AG04450 (cell line): ENCODE data around the gene HOXB1. TPM values are rescaled to one million over a fixed set of nuclear protein-coding genes. Genes with fewer than 3 reads are reported as not detected.
A peak's percentile ranks its signal among the peaks of the same experiment; 100 is the strongest.

Experiments
- CTCF ChIA-PET: fragments of 300-600, 350-600 bp; formaldehyde crosslinking; extraction: SDS; loops from one replicate; lab custom pipeline; 2022; ENCODE audit warnings: antibody characterized with exemption, inconsistent platforms; lab: Charles Lee
- POLR2A ChIA-PET: fragments of 350-600 bp; formaldehyde crosslinking; extraction: SDS; loops from one replicate; lab custom pipeline; 2021; ENCODE audit warnings: antibody characterized with exemption, inconsistent platforms; lab: Yijun Ruan, JAX
- DNase-seq: peaks from one replicate; pipeline ENCODE4 v3.0.0-alpha.2; 2011; ENCODE audit warnings: low read depth, low spot score
- H3K27ac ChIP-seq: one replicate; pipeline ENCODE4 v1.5.1; 2012; ENCODE audit warnings: low read depth, low read length, control low read depth
- H3K27me3 ChIP-seq: one replicate; pipeline ENCODE4 v1.6.0; 2012; ENCODE audit warnings: low read length; ENCODE audit not compliant: control insufficient read depth, insufficient read depth
- H3K4me3 ChIP-seq: 2 replicates; pipeline ENCODE4 v1.5.1; 2011; ENCODE audit warnings: mild to moderate bottlenecking, low read depth, low read length, control low read depth
- H3K9me3 ChIP-seq: 2 replicates; pipeline ENCODE4 v1.5.1; 2012; ENCODE audit warnings: low read length; ENCODE audit not compliant: control insufficient read depth, insufficient read depth
- CTCF ChIP-seq: IDR thresholded peaks from 2 replicates; pipeline ENCODE4 v1.5.1; 2011; ENCODE audit warnings: low read depth, low read length, control low read depth, inconsistent platforms
- polyA plus RNA-seq: library from polyadenylated mRNA; depleted of rRNA; stranded (reverse); fragments of >200 nt; gene quantifications from 2 replicates; pipeline ENCODE4 v1.2.3, GENCODE V29; 2011

Gene HOXB1
- polyA plus RNA-seq, 1 experiment = not detected

- CTCF ChIA-PET = interaction anchor here (1.2 kb wide), 1 partner anchor 9 kb away, joined by 3 read pairs; no protein-coding TSS in a partner anchor
- Histone ChIP-seq H3K27me3 (no peaks in the 10 kb centered on the region), H3K9me3 (no peaks in the 10 kb centered on the region), H3K27ac (no peak overlapping the region), H3K4me3 (no peak overlapping the region)
- DNase-seq = no peak
- TF ChIP-seq CTCF = no peak
- POLR2A ChIA-PET = no interaction called here
These were observed 24.6 kb downstream of the HOXB1 start for GRCh38 chr17:48506246-48506645.

- Histone ChIP-seq H3K9me3 (no peaks in the 10 kb centered on the region), H3K4me3 (no peak overlapping the region), H3K27me3 (no peaks in the 10 kb centered on the region), H3K27ac (no peak overlapping the region)
- CTCF ChIA-PET = interaction anchor here (0.6 to 1.2 kb wide), 2 partner anchors 8 to 49 kb away, joined by 3 read pairs; no protein-coding TSS in a partner anchor
- TF ChIP-seq CTCF = no peak
- POLR2A ChIA-PET = interaction anchor here (0.6 kb wide), 1 partner anchor 22 kb away, joined by 3 read pairs; no protein-coding TSS in a partner anchor
- no peak for DNase-seq
These were observed 25.0 kb downstream of the HOXB1 start for GRCh38 chr17:48505788-48506187.

DNA sequence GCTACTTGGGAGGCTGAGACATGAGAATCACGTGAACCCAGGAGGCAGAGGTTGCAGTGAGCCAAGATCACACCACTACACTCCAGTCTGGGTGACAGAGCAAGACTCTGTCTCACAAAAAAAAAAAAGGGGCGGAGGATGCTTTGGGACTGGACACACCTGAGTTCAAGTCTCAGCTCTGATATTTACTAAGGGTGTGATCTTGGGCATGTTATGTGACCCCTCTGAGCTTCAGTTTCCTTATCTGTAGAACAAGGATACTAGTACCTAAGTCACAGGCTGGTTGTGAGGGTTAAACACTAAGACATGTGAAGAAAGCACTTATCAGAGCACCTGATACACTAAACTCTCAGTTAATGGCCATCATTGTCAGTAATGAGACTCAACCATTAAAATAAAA lies 25.9 kb downstream of the HOXB1 start:
- H3K27me3 ChIP-seq = no peaks in the 10 kb centered on the region
- H3K4me3 ChIP-seq = no peak overlapping the region
- no peak for DNase-seq
- H3K9me3 ChIP-seq = no peaks in the 10 kb centered on the region
- CTCF ChIA-PET = interaction anchor here (1.3 kb wide), 1 partner anchor 169 kb away, joined by 3 read pairs; no protein-coding TSS in a partner anchor
- no peak overlapping the region for H3K27ac ChIP-seq
- no peak for TF ChIP-seq CTCF
- POLR2A ChIA-PET = interaction anchor here (1.7 to 2.0 kb wide), 2 partner anchors 10 to 36 kb away, joined by 6 to 14 read pairs; no protein-coding TSS in a partner anchor

GRCh38 chr17:48503747-48504146 lies 27.1 kb downstream of the HOXB1 start:
- ChIA-PET POLR2A (interaction anchor here (0.9 to 2.0 kb wide), 12 partner anchors 9 to 79 kb away, joined by 4 to 14 read pairs (median 5); no protein-coding TSS in a partner anchor), CTCF (interaction anchor here (0.9 to 1.7 kb wide), 7 partner anchors 8 to 168 kb away, joined by 3 to 9 read pairs (median 4); partner anchors contain the start of gene HOXB5)
- no peaks in the 10 kb centered on the region for H3K27me3 ChIP-seq
- no peaks in the 10 kb centered on the region for H3K9me3 ChIP-seq
- peak; percentile 89 for DNase-seq
- H3K4me3 ChIP-seq = no peak overlapping the region
- TF ChIP-seq CTCF = no peak
- peak overlapping the region; percentile 41 for H3K27ac ChIP-seq

DNA sequence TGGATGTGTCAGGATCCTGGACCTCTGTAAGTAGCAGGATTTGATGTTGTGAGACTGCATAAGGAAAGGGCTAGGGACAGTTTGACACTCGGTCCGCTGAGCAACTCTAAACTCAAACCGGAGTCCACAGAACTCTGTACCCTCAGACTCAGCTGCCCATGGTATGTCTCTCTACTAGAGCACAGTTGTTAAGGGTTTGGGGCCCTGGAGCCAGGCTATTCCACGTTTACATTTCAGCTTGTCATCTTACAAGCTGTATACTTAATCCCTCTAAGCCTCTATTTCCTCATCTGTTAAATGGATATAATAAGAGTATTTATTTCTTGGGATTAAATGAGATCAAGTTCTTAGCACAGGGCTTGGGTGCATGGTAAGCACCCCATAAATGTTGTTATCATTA lies 27.9 kb downstream of the HOXB1 start:
- TF ChIP-seq CTCF = no peak
- Histone ChIP-seq H3K9me3 (no peaks in the 10 kb centered on the region), H3K27ac (no peak overlapping the region), H3K4me3 (no peak overlapping the region), H3K27me3 (no peaks in the 10 kb centered on the region)
- no peak for DNase-seq
- ChIA-PET POLR2A (interaction anchor here (1.0 to 2.0 kb wide), 8 partner anchors 8 to 80 kb away, joined by 5 to 14 read pairs (median 6); no protein-coding TSS in a partner anchor), CTCF (interaction anchor here (0.9 to 1.7 kb wide), 4 partner anchors 8 to 151 kb away, joined by 3 to 9 read pairs (median 4); no protein-coding TSS in a partner anchor)
